IMR-90 (cell line): ENCODE measurements around the gene S100A6. TPM values are rescaled to one million over a fixed set of nuclear protein-coding genes. Genes with fewer than 3 reads are reported as not detected.

ENCODE experiments used
- ATAC-seq: fragments of 200-7000 bp; cut with Tn5 transposase; 2 replicates; pipeline ENCODE4 v1.9.1; 2020; ENCODE audit warnings: low read depth, mild to moderate bottlenecking, moderate library complexity
- BruUV-seq: library from RNA; stranded (reverse); fragments of 400-500 nt; replicated peaks from 2 replicates; lab custom pipeline; 2021; lab: Mats Ljungman, UMichigan
- CTCF ChIA-PET: fragments of 300-600 bp; formaldehyde crosslinking; extraction: SDS; loops from one replicate; lab custom pipeline; 2021; ENCODE audit warnings: antibody characterized with exemption; lab: Yijun Ruan, JAX
- POLR2A ChIA-PET: fragments of 300-600 bp; sonication (Branson Sonifier 250); formaldehyde crosslinking; loops from one replicate; lab custom pipeline; 2022; ENCODE audit warnings: antibody characterized with exemption; ENCODE audit not compliant: unreplicated experiment; lab: Charles Lee
- DNase-seq: peaks from one replicate; pipeline ENCODE4 v3.0.0; 2013
- H2AFZ ChIP-seq: replicated peaks from 2 replicates; pipeline ENCODE3; 2013; ENCODE audit warnings: low read length, mild to moderate bottlenecking; ENCODE audit not compliant: poor library complexity
- H2AK5ac ChIP-seq: 2 replicates; pipeline ENCODE4 v1.6.1; 2013; ENCODE audit warnings: low read depth, low read length, inconsistent platforms
- H2AK9ac ChIP-seq: replicated peaks from 2 replicates; pipeline ENCODE3; 2013; ENCODE audit warnings: mild to moderate bottlenecking, low read depth, low read length, moderate library complexity; ENCODE audit not compliant: poor library complexity
- H2BK120ac ChIP-seq: 2 replicates; pipeline ENCODE4 v1.6.1; 2013; ENCODE audit warnings: low read depth, low read length, inconsistent platforms
- H2BK15ac ChIP-seq: 3 replicates; pipeline ENCODE4 v1.6.1; 2013; ENCODE audit warnings: low read depth, low read length, inconsistent platforms
- H2BK20ac ChIP-seq: 2 replicates; pipeline ENCODE4 v1.6.1; 2013; ENCODE audit warnings: low read depth, mild to moderate bottlenecking, inconsistent platforms, low read length, moderate library complexity
- H2BK5ac ChIP-seq: 2 replicates; pipeline ENCODE4 v1.6.1; 2013; ENCODE audit warnings: mild to moderate bottlenecking, low read depth, low read length, inconsistent platforms; ENCODE audit not compliant: poor library complexity, severe bottlenecking
- H3K14ac ChIP-seq: replicated peaks from 2 replicates; pipeline ENCODE4 v1.6.1; 2013; ENCODE audit warnings: low read depth, low read length, inconsistent platforms
- H3K18ac ChIP-seq: 2 replicates; pipeline ENCODE4 v1.6.1; 2013; ENCODE audit warnings: low read depth, low read length, control low read depth
- H3K23ac ChIP-seq: 2 replicates; pipeline ENCODE4 v1.6.1; 2013; ENCODE audit warnings: low read depth, low read length, inconsistent platforms
- H3K27ac ChIP-seq: 2 replicates; pipeline ENCODE4 v1.5.1; 2013; ENCODE audit warnings: mild to moderate bottlenecking, control low read depth, low read length; ENCODE audit not compliant: insufficient read depth
- H3K27me3 ChIP-seq: 2 replicates; pipeline ENCODE4 v1.6.1; 2013; ENCODE audit warnings: low read length; ENCODE audit not compliant: control insufficient read depth, insufficient read depth
- H3K36me3 ChIP-seq: 2 replicates; pipeline ENCODE4 v1.6.1; 2013; ENCODE audit warnings: low read length, mixed read lengths; ENCODE audit not compliant: control insufficient read depth, insufficient read depth
- H3K4ac ChIP-seq: 2 replicates; pipeline ENCODE4 v1.6.1; 2013; ENCODE audit warnings: low read depth, low read length, inconsistent platforms
- H3K4me1 ChIP-seq: 2 replicates; pipeline ENCODE4 v1.6.1; 2013; ENCODE audit warnings: low read length, mixed read lengths; ENCODE audit not compliant: control insufficient read depth, insufficient read depth
- H3K4me2 ChIP-seq: 2 replicates; pipeline ENCODE4 v1.6.1; 2013; ENCODE audit warnings: low read depth, mild to moderate bottlenecking, control low read depth, low read length, moderate library complexity
- H3K4me3 ChIP-seq: 2 replicates; pipeline ENCODE4 v1.5.1; 2013; ENCODE audit warnings: low read depth, mild to moderate bottlenecking, control low read depth, low read length, moderate library complexity; ENCODE audit not compliant: insufficient read depth
- H3K56ac ChIP-seq: 2 replicates; pipeline ENCODE4 v1.6.1; 2013; ENCODE audit warnings: low read length, inconsistent platforms; ENCODE audit not compliant: insufficient read depth; ENCODE audit errors: extremely low read depth
- H3K79me1 ChIP-seq, 2 experiments: 2 replicates each; pipeline ENCODE4 v1.6.1; 2013; ENCODE audit warnings: low read length in 2 of 2, inconsistent platforms in 1 of 2, low read depth in 1 of 2
- H3K9ac ChIP-seq: 2 replicates; pipeline ENCODE4 v1.6.1; 2013; ENCODE audit warnings: low read depth, low read length, control low read depth
- H3K9me1 ChIP-seq: 2 replicates; pipeline ENCODE4 v1.6.1; 2013; ENCODE audit warnings: low read length, inconsistent platforms; ENCODE audit not compliant: insufficient read depth
- H3K9me3 ChIP-seq: 2 replicates; pipeline ENCODE4 v1.6.1; 2013; ENCODE audit warnings: low read length; ENCODE audit not compliant: control insufficient read depth, insufficient read depth
- H4K20me1 ChIP-seq: 2 replicates; pipeline ENCODE4 v1.6.1; 2013; ENCODE audit warnings: low read length, inconsistent platforms; ENCODE audit not compliant: insufficient read depth
- H4K5ac ChIP-seq: 2 replicates; pipeline ENCODE4 v1.6.1; 2013; ENCODE audit warnings: mild to moderate bottlenecking, low read depth, low read length, control low read depth
- H4K8ac ChIP-seq, 2 experiments: 2 replicates each; pipeline ENCODE4 v1.6.1; 2013; ENCODE audit warnings: low read depth in 2 of 2, low read length in 2 of 2, control low read depth in 1 of 2, inconsistent platforms in 1 of 2
- H4K91ac ChIP-seq: 2 replicates; pipeline ENCODE4 v1.6.1; 2013; ENCODE audit warnings: low read depth, low read length, inconsistent platforms; ENCODE audit not compliant: insufficient read depth
- BHLHE40 ChIP-seq: fragments of 150-350 bp; IDR thresholded peaks from 2 replicates; pipeline ENCODE4 v1.6.1; 2016; ENCODE audit warnings: mild to moderate bottlenecking, low read depth, low read length
- CEBPB ChIP-seq: IDR thresholded peaks from 2 replicates; pipeline ENCODE4 v1.6.1; 2012; ENCODE audit warnings: low read depth, low read length, improper control_type of control experiment
- CHD1 ChIP-seq: IDR thresholded peaks from 2 replicates; pipeline ENCODE4 v1.6.1; 2012; ENCODE audit warnings: low read depth, low read length, improper control_type of control experiment
- CTCF ChIP-seq: conservative IDR thresholded peaks from 2 replicates; pipeline ENCODE4 v1.5.1; 2012; ENCODE audit warnings: mild to moderate bottlenecking, low read depth, low read length, improper control_type of control experiment
- FOS ChIP-seq: fragments of 150-350 bp; IDR thresholded peaks from 2 replicates; pipeline ENCODE4 v1.6.1; 2016; ENCODE audit warnings: low read depth, low read length
- MAFK ChIP-seq: IDR thresholded peaks from 2 replicates; pipeline ENCODE4 v1.6.1; 2012; ENCODE audit warnings: low read depth, low read length, improper control_type of control experiment
- MAZ ChIP-seq: IDR thresholded peaks from 2 replicates; pipeline ENCODE4 v1.6.1; 2012; ENCODE audit warnings: low read depth, mild to moderate bottlenecking, low read length, improper control_type of control experiment, moderate library complexity, borderline replicate concordance
- MXI1 ChIP-seq: IDR thresholded peaks from 2 replicates; pipeline ENCODE4 v1.6.1; 2012; ENCODE audit warnings: low read depth, mild to moderate bottlenecking, low read length, moderate library complexity, borderline replicate concordance
- NFE2L2 ChIP-seq: fragments of 150-350 bp; IDR thresholded peaks from 2 replicates; pipeline ENCODE4 v1.6.1; 2016; ENCODE audit warnings: low read depth, mild to moderate bottlenecking, low read length
- POLR2A ChIP-seq: IDR thresholded peaks from 2 replicates; pipeline ENCODE4 v1.6.1; 2012; ENCODE audit warnings: mild to moderate bottlenecking, low read depth, low read length
- RAD21 ChIP-seq: IDR thresholded peaks from 2 replicates; pipeline ENCODE4 v1.6.1; 2012; ENCODE audit warnings: low read length, improper control_type of control experiment
- RCOR1 ChIP-seq: IDR thresholded peaks from 2 replicates; pipeline ENCODE4 v1.6.1; 2012; ENCODE audit warnings: mild to moderate bottlenecking, low read length, improper control_type of control experiment; ENCODE audit not compliant: insufficient replicate concordance
- RFX5 ChIP-seq: IDR thresholded peaks from 2 replicates; pipeline ENCODE4 v1.8.0; 2012; ENCODE audit warnings: low read depth, mild to moderate bottlenecking, low read length, moderate library complexity
- SMC3 ChIP-seq: fragments of 150-350 bp; IDR thresholded peaks from 2 replicates; pipeline ENCODE4 v1.6.1; 2016; ENCODE audit warnings: low read depth, mild to moderate bottlenecking, antibody characterized with exemption, low read length, moderate library complexity
- USF2 ChIP-seq: fragments of 150-350 bp; IDR thresholded peaks from 2 replicates; pipeline ENCODE4 v1.6.1; 2017; ENCODE audit warnings: mild to moderate bottlenecking, antibody characterized with exemption, low read length, low read depth
- WGBS, 2 experiments: methylation state at CpG; one replicate each; pipeline versions ENCODE4 v1.1.5 to v1.1.7; 2013; ENCODE audit warnings: missing lambda C conversion rate in 2 of 2; ENCODE audit not compliant: insufficient read length in 1 of 2; ENCODE audit errors: extremely low coverage in 2 of 2; 5-methylcytosine and 5-hydroxymethylcytosine counted together
- dilution Hi-C: fragments of 300-500 bp; cut with HindIII; formaldehyde crosslinking; loops from one replicate; pipeline ENCODE4 v1.14.3; 2018; ENCODE audit warnings: low sequenced_read_pairs; ENCODE audit not compliant: unreplicated experiment
- in situ Hi-C: fragments of 300-500 bp; cut with MboI; formaldehyde crosslinking; loops from 3 replicates; pipeline ENCODE4 v1.14.3; 2019; ENCODE audit warnings: low sequenced_read_pairs, inconsistent platforms, mixed read lengths
- intact Hi-C: fragments of 100-400 bp; cut with micrococcal nuclease; formaldehyde crosslinking; loops from 2 replicates; pipeline ENCODE4 v1.10.0; 2022
- polyA plus RNA-seq, 3 experiments: library from polyadenylated mRNA; depleted of rRNA; stranded (reverse); fragments of >200 nt; gene quantifications; 2 replicates each; pipeline ENCODE4 v1.2.3, GENCODE V29; 2012; ENCODE audit warnings: low replicate concordance in 1 of 3
- total RNA-seq: library from RNA; depleted of rRNA; stranded (reverse); fragments of >200 nt; gene quantifications from 2 replicates; pipeline ENCODE4 v1.2.3, GENCODE V29; 2012

Gene S100A6
- total and polyA plus RNA-seq, 2 of the 4 experiments (the other 2 are of a cell fraction): 373 to 1,755 TPM

GRCh38 chr1:153494976-153495535, 40.7 kb downstream of the S100A6 start:
- Histone ChIP-seq H3K79me1 (no peaks in the 10 kb centered on the region), H3K9ac (no peak overlapping the region), H2BK120ac (no peak overlapping the region), H4K20me1 (peaks cover 3% of the 10 kb centered on the region), H3K36me3 (no peaks in the 10 kb centered on the region), H2BK5ac (no peak overlapping the region), H3K56ac (no peak overlapping the region), H3K9me1 (peaks cover 6% of the 10 kb centered on the region; the same call in 1 of the 2 replicates), H2AK9ac (no peak overlapping the region), H4K5ac (no peak overlapping the region), H3K27ac (no peak overlapping the region), H2AFZ (peak overlapping the region; percentile 4), H3K27me3 (peaks cover 14% of the 10 kb centered on the region), H2AK5ac (no peak overlapping the region), H4K91ac (no peak overlapping the region), H3K4me2 (no peak overlapping the region), H3K14ac (no peak overlapping the region), H3K18ac (no peak overlapping the region), H2BK20ac (no peak overlapping the region), H3K4me1 (peaks cover 5% of the 10 kb centered on the region; the same call in 1 of the 2 replicates), H3K4me3 (no peak overlapping the region), H2BK15ac (no peak overlapping the region), H3K23ac (no peak overlapping the region), H3K4ac (no peak overlapping the region), H3K9me3 (no peaks in the 10 kb centered on the region), H4K8ac (no peak overlapping the region)
- TF ChIP-seq NFE2L2 (no peak), SMC3 (peak; percentile 91), RAD21 (peak; percentile 84), FOS (no peak), MXI1 (no peak), RCOR1 (no peak), CHD1 (no peak), BHLHE40 (no peak), POLR2A (no peak), CEBPB (no peak), RFX5 (no peak), MAZ (no peak), MAFK (no peak), CTCF (peak; percentile 90), USF2 (no peak)
- DNase-seq: peak; percentile 52
- intact Hi-C loops: loop anchor here (1.0 kb wide), 2 partner anchors 95 to 143 kb away; no protein-coding TSS in a partner anchor
- ChIA-PET POLR2A (no interaction called here), CTCF (interaction anchor here (0.6 to 3.4 kb wide), 14 partner anchors 10 to 149 kb away, joined by 3 to 41 read pairs (median 4); partner anchors contain the start of gene S100A9)
- 0% methylated on average over 1 of the region's 6 CpGs; no CpG with 5 or more reads in 1 of the 2 experiments for WGBS, 2 experiments
- dilution Hi-C loops: no loop called here
- BruUV-seq: no TSS peak
- in situ Hi-C loops: no loop called here
- peak; percentile 71 for ATAC-seq
